HG03103 (cell line): ENCODE measurements around the gene WIPF2.

ENCODE experiments used
- ATAC-seq: cut with Tn5 transposase; IDR thresholded peaks from one replicate; pipeline ENCODE4 v1.9.1; 2021; ENCODE audit warnings: low read depth; ENCODE audit not compliant: unreplicated experiment

WIPF2 gene

DNA sequence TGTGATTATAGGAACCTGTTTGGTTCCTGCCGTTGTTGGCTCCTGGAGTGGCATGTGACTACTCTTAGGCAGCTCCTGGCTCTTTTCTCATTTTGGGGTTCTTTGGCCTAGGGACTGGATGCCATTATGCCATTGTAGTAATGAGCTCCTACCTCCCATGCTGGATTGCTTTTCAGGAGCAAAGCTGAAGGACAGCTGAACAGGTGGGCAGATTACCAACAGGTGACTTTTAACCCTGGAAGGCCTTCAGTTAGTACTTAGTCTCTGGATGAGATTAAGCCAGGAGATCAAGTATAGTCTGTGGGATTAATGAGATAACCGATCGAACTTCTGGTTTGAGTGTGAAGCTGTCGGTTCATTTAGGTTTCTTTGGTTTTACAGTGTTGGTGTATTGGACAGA lies 25.2 kb downstream of the WIPF2 start:
- ATAC-seq = no peak

DNA sequence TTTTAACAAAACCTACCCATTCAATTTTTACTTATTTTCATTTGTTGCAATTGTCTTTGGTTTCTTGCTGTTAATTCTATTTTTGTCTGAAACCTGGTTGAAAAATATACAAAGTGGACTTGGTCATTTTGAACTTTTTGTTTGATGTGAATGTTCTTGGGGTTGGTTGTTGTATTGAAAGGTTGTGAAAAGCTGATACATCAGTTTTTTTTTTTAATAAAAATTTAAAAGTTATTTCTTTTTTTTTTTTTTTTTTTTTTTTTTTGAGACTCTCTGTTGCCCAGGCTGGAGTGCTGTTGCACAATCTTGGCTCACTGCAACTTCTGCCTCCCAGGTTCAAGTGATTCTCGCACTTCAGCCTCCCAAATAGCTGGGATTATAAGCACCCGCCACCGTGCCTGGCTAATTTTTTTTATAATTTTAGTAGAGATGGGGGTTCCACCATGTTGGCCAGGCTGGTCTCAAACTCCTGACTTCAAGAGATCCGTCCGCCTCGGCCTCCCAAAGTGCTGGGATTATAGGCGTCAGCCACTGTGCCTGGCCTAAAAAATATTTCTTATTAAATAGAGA lies 28.9 kb downstream of the WIPF2 start:
- ATAC-seq = no peak

GRCh38 chr17:40248507-40248906 lies 29.4 kb downstream of the WIPF2 start:
- ATAC-seq = no peak

DNA sequence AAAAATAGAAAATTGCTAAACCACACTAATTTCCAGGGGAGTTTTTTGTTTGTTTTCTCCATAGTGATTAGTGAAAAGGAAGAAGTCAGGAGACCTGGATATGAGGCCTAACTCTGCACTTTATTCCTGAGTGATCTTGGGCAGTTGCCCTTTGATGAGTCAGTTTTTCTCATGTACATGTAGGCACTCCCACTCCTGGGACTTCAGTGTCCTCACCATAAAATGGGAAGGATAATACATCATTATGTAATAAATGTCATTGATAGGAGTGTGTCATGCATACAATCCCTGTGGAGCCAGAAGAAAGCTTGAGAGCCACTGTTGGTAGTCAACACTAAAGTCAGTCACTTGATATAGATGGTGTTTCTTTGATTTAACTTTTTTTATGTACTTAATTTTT lies 32.5 kb downstream of the WIPF2 start:
- no peak for ATAC-seq

GRCh38 chr17:40253565-40253964 lies 34.5 kb downstream of the WIPF2 start:
- no peak for ATAC-seq

DNA sequence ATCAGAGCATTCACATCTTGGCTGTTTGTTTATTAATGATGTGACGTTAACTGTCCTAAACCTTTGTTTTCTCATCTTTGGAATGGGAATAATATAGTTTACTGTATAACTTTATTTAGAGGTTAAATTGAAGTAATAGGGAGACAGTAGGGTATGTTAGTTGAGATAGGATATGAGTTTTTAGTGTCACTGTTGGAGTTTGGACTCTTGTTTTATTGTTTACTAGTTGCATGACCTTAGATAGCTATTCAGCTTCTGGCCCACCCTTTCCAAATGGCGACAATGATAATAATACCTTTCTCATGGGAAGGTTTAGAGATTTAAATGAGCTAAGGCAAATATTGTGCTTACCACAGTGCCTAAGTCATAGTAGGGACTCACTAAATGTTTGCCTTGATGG lies 40.4 kb downstream of the WIPF2 start:
- ATAC-seq = no peak

DNA sequence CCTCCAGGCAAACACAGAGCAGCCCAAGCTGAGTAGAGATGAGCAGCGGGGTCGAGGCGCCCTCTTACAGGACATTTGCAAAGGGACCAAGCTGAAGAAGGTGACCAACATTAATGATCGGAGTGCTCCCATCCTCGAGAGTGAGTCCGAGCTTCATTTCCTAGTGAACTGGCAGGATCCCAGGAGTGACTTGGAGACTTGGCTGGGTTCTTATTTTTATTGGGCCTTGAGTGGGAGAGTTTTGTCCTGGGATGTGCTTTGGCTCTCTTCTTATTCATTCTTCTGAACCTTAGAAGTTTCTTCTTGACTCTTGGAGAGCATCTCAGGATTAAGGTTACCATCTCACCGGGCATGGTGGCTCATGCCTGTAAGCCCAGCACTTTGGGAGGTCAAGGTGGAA lies 41.4 kb downstream of the WIPF2 start:
- ATAC-seq = no peak

DNA sequence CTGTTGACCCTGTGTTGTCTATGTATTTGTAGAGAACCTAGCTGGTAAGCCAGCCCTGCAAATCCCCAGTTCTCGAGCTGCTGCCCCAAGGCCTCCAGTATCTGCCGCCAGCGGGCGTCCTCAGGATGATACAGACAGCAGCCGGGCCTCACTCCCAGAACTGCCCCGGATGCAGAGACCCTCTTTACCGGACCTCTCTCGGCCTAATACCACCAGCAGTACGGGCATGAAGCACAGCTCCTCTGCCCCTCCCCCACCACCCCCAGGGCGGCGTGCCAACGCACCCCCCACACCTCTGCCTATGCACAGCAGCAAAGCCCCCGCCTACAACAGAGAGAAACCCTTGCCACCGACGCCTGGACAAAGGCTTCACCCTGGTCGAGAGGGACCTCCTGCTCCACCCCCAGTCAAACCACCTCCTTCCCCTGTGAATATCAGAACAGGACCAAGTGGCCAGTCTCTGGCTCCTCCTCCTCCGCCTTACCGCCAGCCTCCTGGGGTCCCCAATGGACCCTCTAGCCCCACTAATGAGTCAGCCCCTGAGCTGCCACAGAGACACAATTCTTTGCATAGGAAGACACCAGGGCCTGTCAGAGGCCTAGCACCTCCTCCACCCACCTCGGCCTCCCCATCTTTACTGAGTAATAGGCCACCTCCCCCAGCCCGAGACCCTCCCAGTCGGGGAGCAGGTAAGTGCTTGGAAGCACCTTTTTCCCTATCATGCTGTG lies 45.5 kb downstream of the WIPF2 start:
- no peak for ATAC-seq

- ATAC-seq = no peak
Measured at GRCh38 chr17:40265337-40265736, 46.2 kb downstream of the WIPF2 start.

GRCh38 chr17:40266882-40267281 lies 47.8 kb downstream of the WIPF2 start:
- ATAC-seq = no peak

GRCh38 chr17:40268141-40268712 lies 49.1 kb downstream of the WIPF2 start:
- no peak for ATAC-seq

GRCh38 chr17:40278414-40278813 lies 59.3 kb downstream of the WIPF2 start:
- ATAC-seq = no peak

DNA sequence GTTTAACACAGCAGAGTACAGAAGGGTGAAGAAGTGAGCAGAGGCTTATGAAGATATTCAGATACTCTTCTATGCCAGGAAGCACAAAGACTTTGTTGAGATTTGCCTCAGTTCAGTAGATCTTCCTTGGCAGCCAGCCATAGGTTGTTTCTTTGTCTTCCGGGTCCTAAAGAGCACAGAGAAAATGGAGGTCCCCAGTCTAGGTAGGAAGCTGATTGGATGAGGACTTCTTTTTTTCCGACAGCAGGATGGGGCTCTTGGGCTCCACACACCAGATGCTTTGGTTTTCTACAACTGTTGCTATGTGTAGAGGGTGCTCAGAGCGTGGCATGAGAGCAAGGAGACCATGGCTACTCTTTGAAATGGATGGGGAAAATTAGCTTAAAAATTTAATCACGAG lies 60.3 kb downstream of the WIPF2 start:
- ATAC-seq = no peak

DNA sequence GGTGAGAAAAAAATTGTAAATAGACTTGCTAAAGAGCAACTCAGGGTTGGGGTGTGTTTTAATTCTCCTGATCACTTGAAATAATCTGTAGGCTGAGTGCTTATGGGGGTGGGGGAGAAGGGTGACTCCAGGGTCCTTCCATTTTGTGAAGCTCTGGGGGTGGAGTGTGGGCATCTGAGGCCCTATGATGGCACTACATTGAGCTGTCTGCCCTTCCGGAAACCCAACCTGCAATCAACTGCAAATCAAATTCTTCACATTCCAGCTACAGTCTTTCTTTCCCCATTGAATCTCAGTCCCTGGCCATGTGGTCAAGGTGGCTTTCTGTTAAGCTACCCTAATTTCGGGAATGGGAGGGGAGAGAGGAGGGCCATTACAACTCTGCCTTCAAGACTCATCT lies 62.6 kb downstream of the WIPF2 start:
- ATAC-seq = no peak

GRCh38 chr17:40283662-40284061 lies 64.6 kb downstream of the WIPF2 start:
- ATAC-seq = no peak

GRCh38 chr17:40284085-40284713 lies 65.1 kb downstream of the WIPF2 start:
- no peak for ATAC-seq

- ATAC-seq = no peak
Measured at GRCh38 chr17:40286473-40286872, 67.4 kb downstream of the WIPF2 start.

DNA sequence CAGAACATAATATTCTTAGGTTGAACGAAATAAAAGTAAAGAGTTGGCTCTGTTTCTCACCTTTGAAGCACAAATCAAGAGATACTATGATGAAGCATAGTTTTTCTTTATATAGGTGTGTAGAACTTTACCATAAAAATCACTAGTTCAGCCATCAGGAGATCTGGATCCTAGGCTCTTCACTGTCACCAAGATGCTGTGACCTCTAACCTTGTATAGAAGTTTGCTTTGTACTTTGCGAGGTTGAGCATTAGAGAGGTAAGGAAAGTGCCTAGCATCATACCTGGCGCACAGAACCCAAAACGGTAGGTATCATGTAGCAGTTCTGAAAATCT lies 68.0 kb downstream of the WIPF2 start:
- no peak for ATAC-seq

- ATAC-seq = peak; percentile 91
Measured at GRCh38 chr17:40287494-40288369, 68.6 kb downstream of the WIPF2 start, which contains the start of gene CDC6. Gene CDC6 (plus strand): TSS chr17:40287879. CDS start chr17:40289421, 1,542 bp downstream.

- ATAC-seq = no peak
Measured at GRCh38 chr17:40290629-40291280, 71.7 kb downstream of the WIPF2 start.
